A549 (cell line): Measurements from ENCODE around the gene GCK.

Source experiments
- BHLHE40 ChIP-seq: IDR thresholded peaks from 2 replicates; pipeline ENCODE4 v1.6.1; 2012; ENCODE audit warnings: low read depth, low read length, inconsistent platforms
- CEBPB ChIP-seq, 2 experiments: fragments of >200 bp in 1 of 2; sonication (Bioruptor Twin) in 1 of 2; formaldehyde crosslinking in 1 of 2; IDR thresholded peaks; 2 replicates each; pipeline ENCODE4 v1.6.1; 2012 to 2016
- CHD2 ChIP-seq: fragments of 150-350 bp; IDR thresholded peaks from 2 replicates; pipeline ENCODE4 v1.6.1; 2014; ENCODE audit warnings: low read length; ENCODE audit not compliant: partially characterized antibody
- HDAC2 ChIP-seq: fragments of 200-600 bp; sonication (generic); IDR thresholded peaks from 2 replicates; pipeline ENCODE4 v1.6.1; 2016
- HEYL ChIP-seq: fragments of 250-450 bp; sonication (Bioruptor Pico); IDR thresholded peaks from 2 replicates; pipeline ENCODE4 v1.8.0; 2021; ENCODE audit warnings: mild to moderate bottlenecking, moderate library complexity
- KDM1A ChIP-seq: fragments of 200-600 bp; sonication (generic); IDR thresholded peaks from 2 replicates; pipeline ENCODE4 v1.6.1; 2016; ENCODE audit warnings: low read depth, mild to moderate bottlenecking
- MYC ChIP-seq: IDR thresholded peaks from 2 replicates; pipeline ENCODE4 v1.6.1; 2012; ENCODE audit warnings: mild to moderate bottlenecking, inconsistent platforms, low read length, improper control_type of control experiment, borderline replicate concordance
- PHF8 ChIP-seq: fragments of 200-600 bp; sonication (generic); IDR thresholded peaks from 2 replicates; pipeline ENCODE4 v1.6.1; 2016; ENCODE audit warnings: low read depth, mild to moderate bottlenecking, antibody characterized with exemption, moderate library complexity, borderline replicate concordance
- POLR2A ChIP-seq: IDR thresholded peaks from 2 replicates; pipeline ENCODE4 v1.6.1; 2012; ENCODE audit warnings: mild to moderate bottlenecking, low read length
- RFX5 ChIP-seq: fragments of 450-650 bp; IDR thresholded peaks from 2 replicates; pipeline ENCODE4 v1.7.1; 2014; ENCODE audit warnings: antibody characterized with exemption, mild to moderate bottlenecking, moderate library complexity
- TF ChIP-seq, protein P1 (sequence below): fragments of >200 bp; sonication (Bioruptor Twin); formaldehyde crosslinking; IDR thresholded peaks from 3 replicates; pipeline ENCODE4 v1.5.1; 2016
- TF ChIP-seq, protein P2 (sequence below): fragments of 200-600 bp; sonication (generic); IDR thresholded peaks from 2 replicates; pipeline ENCODE4 v1.6.1; 2016; ENCODE audit warnings: antibody characterized with exemption, mild to moderate bottlenecking, moderate library complexity

DNA sequence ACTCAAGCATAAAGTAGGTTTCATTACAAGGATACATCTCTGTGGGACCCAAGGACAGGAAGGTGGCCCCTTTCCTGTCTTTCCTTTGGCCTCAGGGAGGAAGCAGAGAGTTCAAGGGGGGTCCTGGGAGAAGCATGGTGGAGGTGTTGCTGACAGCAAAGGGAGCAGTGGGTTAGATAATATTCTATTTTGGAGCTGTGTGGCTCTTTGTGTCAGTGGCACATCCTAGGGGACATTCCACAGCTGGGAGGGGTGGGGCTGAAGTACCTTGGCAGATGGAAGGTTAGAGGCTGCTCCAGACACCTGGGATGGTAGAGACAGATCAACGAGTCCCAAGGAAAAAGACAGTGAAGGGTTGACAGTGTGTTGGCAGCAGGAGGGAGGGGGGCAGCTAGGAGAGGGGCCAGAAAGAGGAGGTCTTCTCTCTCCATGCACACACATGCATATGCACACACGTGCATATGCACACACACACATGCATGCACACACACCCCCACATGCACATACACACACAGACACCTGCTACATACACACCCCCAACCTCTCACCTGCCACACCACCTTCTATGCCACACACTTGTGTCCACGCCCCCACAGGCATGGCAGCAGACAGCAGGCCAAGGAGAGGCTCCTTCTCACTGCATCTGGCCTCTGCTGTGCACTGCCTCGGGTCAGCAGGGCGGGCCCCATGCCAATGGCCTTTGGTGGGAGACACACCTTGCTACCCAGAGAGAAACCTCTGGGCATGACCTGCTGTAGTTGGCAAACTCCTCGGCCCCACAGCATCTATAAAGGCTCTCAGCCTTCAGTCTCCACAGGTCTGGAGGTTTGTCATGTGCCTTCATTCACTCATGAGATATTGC, 60.3 kb downstream of the GCK start:
- TF ChIP-seq, protein P1, sequence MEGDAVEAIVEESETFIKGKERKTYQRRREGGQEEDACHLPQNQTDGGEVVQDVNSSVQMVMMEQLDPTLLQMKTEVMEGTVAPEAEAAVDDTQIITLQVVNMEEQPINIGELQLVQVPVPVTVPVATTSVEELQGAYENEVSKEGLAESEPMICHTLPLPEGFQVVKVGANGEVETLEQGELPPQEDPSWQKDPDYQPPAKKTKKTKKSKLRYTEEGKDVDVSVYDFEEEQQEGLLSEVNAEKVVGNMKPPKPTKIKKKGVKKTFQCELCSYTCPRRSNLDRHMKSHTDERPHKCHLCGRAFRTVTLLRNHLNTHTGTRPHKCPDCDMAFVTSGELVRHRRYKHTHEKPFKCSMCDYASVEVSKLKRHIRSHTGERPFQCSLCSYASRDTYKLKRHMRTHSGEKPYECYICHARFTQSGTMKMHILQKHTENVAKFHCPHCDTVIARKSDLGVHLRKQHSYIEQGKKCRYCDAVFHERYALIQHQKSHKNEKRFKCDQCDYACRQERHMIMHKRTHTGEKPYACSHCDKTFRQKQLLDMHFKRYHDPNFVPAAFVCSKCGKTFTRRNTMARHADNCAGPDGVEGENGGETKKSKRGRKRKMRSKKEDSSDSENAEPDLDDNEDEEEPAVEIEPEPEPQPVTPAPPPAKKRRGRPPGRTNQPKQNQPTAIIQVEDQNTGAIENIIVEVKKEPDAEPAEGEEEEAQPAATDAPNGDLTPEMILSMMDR, result no peak
- no peak for TF ChIP-seq HDAC2
- TF ChIP-seq BHLHE40, result no peak
- TF ChIP-seq POLR2A, result no peak
- TF ChIP-seq, protein P2, sequence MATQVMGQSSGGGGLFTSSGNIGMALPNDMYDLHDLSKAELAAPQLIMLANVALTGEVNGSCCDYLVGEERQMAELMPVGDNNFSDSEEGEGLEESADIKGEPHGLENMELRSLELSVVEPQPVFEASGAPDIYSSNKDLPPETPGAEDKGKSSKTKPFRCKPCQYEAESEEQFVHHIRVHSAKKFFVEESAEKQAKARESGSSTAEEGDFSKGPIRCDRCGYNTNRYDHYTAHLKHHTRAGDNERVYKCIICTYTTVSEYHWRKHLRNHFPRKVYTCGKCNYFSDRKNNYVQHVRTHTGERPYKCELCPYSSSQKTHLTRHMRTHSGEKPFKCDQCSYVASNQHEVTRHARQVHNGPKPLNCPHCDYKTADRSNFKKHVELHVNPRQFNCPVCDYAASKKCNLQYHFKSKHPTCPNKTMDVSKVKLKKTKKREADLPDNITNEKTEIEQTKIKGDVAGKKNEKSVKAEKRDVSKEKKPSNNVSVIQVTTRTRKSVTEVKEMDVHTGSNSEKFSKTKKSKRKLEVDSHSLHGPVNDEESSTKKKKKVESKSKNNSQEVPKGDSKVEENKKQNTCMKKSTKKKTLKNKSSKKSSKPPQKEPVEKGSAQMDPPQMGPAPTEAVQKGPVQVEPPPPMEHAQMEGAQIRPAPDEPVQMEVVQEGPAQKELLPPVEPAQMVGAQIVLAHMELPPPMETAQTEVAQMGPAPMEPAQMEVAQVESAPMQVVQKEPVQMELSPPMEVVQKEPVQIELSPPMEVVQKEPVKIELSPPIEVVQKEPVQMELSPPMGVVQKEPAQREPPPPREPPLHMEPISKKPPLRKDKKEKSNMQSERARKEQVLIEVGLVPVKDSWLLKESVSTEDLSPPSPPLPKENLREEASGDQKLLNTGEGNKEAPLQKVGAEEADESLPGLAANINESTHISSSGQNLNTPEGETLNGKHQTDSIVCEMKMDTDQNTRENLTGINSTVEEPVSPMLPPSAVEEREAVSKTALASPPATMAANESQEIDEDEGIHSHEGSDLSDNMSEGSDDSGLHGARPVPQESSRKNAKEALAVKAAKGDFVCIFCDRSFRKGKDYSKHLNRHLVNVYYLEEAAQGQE, result no peak
- TF ChIP-seq PHF8, result no peak
- TF ChIP-seq RFX5, result no peak
- TF ChIP-seq HEYL (CRISPR knock-in tag), result no peak
- no peak for TF ChIP-seq CHD2
- no peak for TF ChIP-seq CEBPB (IDR thresholded peaks at IDR 0.05)
- TF ChIP-seq MYC, result no peak
- TF ChIP-seq KDM1A, result no peak
